Ishikawa (cell line): Measurements from ENCODE around the gene MMP2.

Source experiments
- RAD21 ChIP-seq: IDR thresholded peaks from 2 replicates; pipeline ENCODE4 v1.6.1; 2012; ENCODE audit warnings: low read depth
- TAF1 ChIP-seq: IDR thresholded peaks from 2 replicates; pipeline ENCODE4 v1.6.1; 2012; ENCODE audit warnings: low read depth, mild to moderate bottlenecking
- TF ChIP-seq, protein P1 (sequence below): IDR thresholded peaks from 2 replicates; pipeline ENCODE4 v1.6.1; 2012

DNA sequence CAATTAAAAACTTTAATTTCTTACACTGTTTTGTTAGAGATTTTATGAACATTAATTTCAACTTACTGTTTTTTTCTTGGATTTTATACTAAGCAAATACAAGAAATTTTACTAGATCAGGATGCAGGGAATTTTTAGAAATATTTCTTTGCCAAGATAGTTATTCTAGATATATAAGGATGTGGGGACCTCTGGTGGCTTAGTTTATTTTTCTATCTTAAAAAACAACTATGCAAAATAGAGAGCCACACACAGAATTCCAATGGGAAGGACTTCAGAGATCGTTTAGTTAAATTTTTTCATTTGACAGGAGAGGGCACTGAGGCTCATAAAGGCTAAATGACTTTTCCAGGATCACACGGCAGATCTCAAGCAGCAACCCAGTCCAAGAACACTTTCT is 64.5 kb downstream of the MMP2 start:
- TF ChIP-seq, protein P1, sequence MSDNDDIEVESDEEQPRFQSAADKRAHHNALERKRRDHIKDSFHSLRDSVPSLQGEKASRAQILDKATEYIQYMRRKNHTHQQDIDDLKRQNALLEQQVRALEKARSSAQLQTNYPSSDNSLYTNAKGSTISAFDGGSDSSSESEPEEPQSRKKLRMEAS, result no peak
- TF ChIP-seq RAD21 (peak; percentile 12; the same call in 1 of the 2 replicates), TAF1 (no peak)
